Measurements from ENCODE around the gene AHI1.

The AHI1 gene

GRCh38 chr6:135296715-135297114 is 200.8 kb downstream of the AHI1 start:
- no peak overlapping the region for H3K4me3 ChIP-seq (ENCODE audit: low read length)
- no peak overlapping the region for H3K27ac ChIP-seq (ENCODE audit: low read length)
- H3K36me3 ChIP-seq (replicated peaks; ENCODE audit: low read depth, low read length), result no peaks in the 10 kb centered on the region
- H4K20me1 ChIP-seq (ENCODE audit: insufficient read depth, low read length), result no peaks in the 10 kb centered on the region
- TF ChIP-seq EZH2phosphoT487 (IDR thresholded peaks at IDR 0.05; ENCODE audit: low read depth) (no peak), CTCF (IDR thresholded peaks at IDR 0.05; ENCODE audit: low read depth, low read length) (no peak)
- no peak overlapping the region for H2AFZ ChIP-seq (ENCODE audit: low read depth, low read length)
- H3K9ac ChIP-seq (ENCODE audit: low read length), result no peak overlapping the region
- no peaks in the 10 kb centered on the region for H3K79me2 ChIP-seq (ENCODE audit: low read length)
- H3K4me1 ChIP-seq (ENCODE audit: low read length), result peaks cover 10% of the 10 kb centered on the region
- H3K4me2 ChIP-seq (ENCODE audit: low read length), result no peak overlapping the region
- no peaks in the 10 kb centered on the region for H3K9me3 ChIP-seq (ENCODE audit: insufficient read depth, low read length)
- H3K27me3 ChIP-seq (ENCODE audit: low read depth, low read length), result no peaks in the 10 kb centered on the region

GRCh38 chr6:135295085-135295484 is 202.5 kb downstream of the AHI1 start:
- Histone ChIP-seq H3K9ac (ENCODE audit: low read length) (no peak overlapping the region), H3K4me2 (ENCODE audit: low read length) (no peak overlapping the region), H3K9me3 (ENCODE audit: insufficient read depth, low read length) (no peaks in the 10 kb centered on the region), H3K27ac (ENCODE audit: low read length) (no peak overlapping the region), H3K79me2 (ENCODE audit: low read length) (no peaks in the 10 kb centered on the region), H3K27me3 (ENCODE audit: low read depth, low read length) (no peaks in the 10 kb centered on the region), H3K4me1 (ENCODE audit: low read length) (peaks cover 10% of the 10 kb centered on the region), H3K36me3 (replicated peaks; ENCODE audit: low read depth, low read length) (no peaks in the 10 kb centered on the region), H3K4me3 (ENCODE audit: low read length) (no peak overlapping the region), H2AFZ (ENCODE audit: low read depth, low read length) (no peak overlapping the region), H4K20me1 (ENCODE audit: insufficient read depth, low read length) (no peaks in the 10 kb centered on the region)
- TF ChIP-seq EZH2phosphoT487 (IDR thresholded peaks at IDR 0.05; ENCODE audit: low read depth) (no peak), CTCF (IDR thresholded peaks at IDR 0.05; ENCODE audit: low read depth, low read length) (no peak)

GRCh38 chr6:135291288-135292076 is 206.1 kb downstream of the AHI1 start:
- Histone ChIP-seq H3K79me2 (ENCODE audit: low read length) (no peaks in the 10 kb centered on the region), H3K9me3 (ENCODE audit: insufficient read depth, low read length) (no peaks in the 10 kb centered on the region), H3K4me1 (ENCODE audit: low read length) (peaks cover 10% of the 10 kb centered on the region), H3K4me3 (ENCODE audit: low read length) (no peak overlapping the region), H3K9ac (ENCODE audit: low read length) (no peak overlapping the region), H2AFZ (ENCODE audit: low read depth, low read length) (no peak overlapping the region), H4K20me1 (ENCODE audit: insufficient read depth, low read length) (no peaks in the 10 kb centered on the region), H3K27me3 (ENCODE audit: low read depth, low read length) (no peaks in the 10 kb centered on the region), H3K36me3 (replicated peaks; ENCODE audit: low read depth, low read length) (no peaks in the 10 kb centered on the region), H3K4me2 (ENCODE audit: low read length) (no peak overlapping the region), H3K27ac (ENCODE audit: low read length) (no peak overlapping the region)
- TF ChIP-seq CTCF (IDR thresholded peaks at IDR 0.05; ENCODE audit: low read depth, low read length), result no peak
- TF ChIP-seq EZH2phosphoT487 (IDR thresholded peaks at IDR 0.05; ENCODE audit: low read depth), result no peak

- no peak overlapping the region for H3K27ac ChIP-seq (ENCODE audit: low read length)
- H3K36me3 ChIP-seq (replicated peaks; ENCODE audit: low read depth, low read length), result no peaks in the 10 kb centered on the region
- H3K4me1 ChIP-seq (ENCODE audit: low read length), result peaks cover 10% of the 10 kb centered on the region
- H4K20me1 ChIP-seq (ENCODE audit: insufficient read depth, low read length), result no peaks in the 10 kb centered on the region
- H3K4me3 ChIP-seq (ENCODE audit: low read length), result no peak overlapping the region
- no peak for TF ChIP-seq CTCF (IDR thresholded peaks at IDR 0.05; ENCODE audit: low read depth, low read length)
- no peak for TF ChIP-seq EZH2phosphoT487 (IDR thresholded peaks at IDR 0.05; ENCODE audit: low read depth)
- no peaks in the 10 kb centered on the region for H3K79me2 ChIP-seq (ENCODE audit: low read length)
- H3K9me3 ChIP-seq (ENCODE audit: insufficient read depth, low read length), result no peaks in the 10 kb centered on the region
- no peaks in the 10 kb centered on the region for H3K27me3 ChIP-seq (ENCODE audit: low read depth, low read length)
- no peak overlapping the region for H3K9ac ChIP-seq (ENCODE audit: low read length)
- H2AFZ ChIP-seq (ENCODE audit: low read depth, low read length), result no peak overlapping the region
- no peak overlapping the region for H3K4me2 ChIP-seq (ENCODE audit: low read length)
These were observed 207.7 kb downstream of the AHI1 start for GRCh38 chr6:135289816-135290215.

Data from OCI-LY3 (cell line).